Stimulated activated CD4-positive, alpha-beta T cell treated with anti-CD3 and anti-CD28 coated beads, Interleukin-4, amount 100 ng/mL, for 4 hours (primary cell): ENCODE measurements around the gene BEX4.

Experiments used
- DNase-seq, 2 experiments: peaks; one replicate each; pipeline ENCODE4 v3.0.0-alpha.2; 2020

BEX4 gene

DNA sequence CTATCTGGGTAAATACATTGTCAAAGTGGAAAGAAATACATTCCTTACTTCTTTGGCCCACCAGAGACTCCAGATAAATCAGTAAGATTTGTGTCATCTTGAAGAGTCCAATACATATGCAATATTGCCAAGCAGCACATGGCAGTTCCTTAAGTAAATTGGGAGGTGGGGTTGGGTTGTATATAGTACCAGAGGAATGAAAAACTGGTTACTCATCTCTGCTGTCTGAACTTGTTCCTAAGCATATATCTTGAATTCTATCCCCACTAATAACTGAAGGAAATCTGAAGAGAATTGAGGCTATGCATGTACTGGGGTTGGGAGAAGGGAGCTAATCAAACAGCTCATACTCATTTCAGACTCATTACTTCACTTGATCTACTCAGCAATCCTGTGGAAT lies 25.2 kb downstream of the BEX4 start:
- no peak for DNase-seq

DNA sequence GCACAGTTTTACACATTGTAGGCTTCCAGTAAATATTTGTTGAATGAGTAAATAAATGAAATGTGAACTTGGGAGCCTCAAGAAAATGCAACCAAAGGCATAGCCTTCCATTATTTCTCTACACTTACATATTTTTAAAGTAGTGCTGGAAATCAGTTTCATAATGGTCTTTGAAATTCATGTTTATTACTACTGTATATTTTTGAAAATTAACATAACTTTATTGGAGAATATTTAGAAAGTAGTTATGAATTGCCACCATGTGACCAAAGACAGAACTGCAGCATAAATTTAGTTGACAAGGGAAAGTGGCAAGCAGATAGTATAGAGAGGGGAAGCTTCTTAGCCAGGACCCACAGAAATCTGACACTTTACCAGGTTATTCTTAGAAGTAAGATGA lies 33.6 kb downstream of the BEX4 start:
- DNase-seq: no peak

DNA sequence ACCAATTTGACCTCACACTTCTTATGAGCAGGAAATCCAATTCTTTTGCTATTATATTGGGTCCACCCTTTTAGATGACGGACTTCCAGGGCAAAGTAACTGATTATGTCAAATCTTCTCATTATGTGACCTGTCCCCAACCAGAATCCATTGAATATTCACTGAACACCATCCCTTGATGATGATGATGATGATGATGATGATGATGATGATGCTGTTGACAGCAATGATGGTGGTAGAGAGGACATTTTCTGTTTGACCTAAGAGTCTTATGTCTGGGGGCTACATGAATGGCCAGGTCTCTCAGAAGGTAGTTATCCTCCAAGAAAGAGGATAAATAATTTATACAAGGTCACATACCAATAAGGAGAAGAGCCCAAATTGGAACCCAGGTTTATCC lies 34.9 kb downstream of the BEX4 start:
- no peak for DNase-seq

DNA sequence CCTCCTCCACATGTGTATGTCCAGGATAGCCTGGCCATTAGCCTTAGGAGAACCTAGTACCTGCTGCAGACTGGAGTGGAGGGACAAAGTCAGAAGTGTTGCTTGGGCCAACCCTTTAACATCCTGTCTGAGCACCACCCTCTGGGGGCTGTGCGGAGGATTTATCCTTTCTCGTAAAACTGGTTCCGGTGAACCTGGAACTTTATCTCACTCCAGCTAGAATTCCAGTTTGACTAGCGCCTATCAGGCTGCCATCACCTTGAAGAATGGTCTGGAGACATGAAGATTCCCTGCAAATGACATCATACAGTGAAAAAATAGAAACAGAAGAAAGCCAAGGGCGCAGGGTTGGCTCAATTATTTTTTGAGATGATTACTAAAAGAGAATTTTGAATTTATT lies 36.1 kb downstream of the BEX4 start:
- DNase-seq: no peak

DNA sequence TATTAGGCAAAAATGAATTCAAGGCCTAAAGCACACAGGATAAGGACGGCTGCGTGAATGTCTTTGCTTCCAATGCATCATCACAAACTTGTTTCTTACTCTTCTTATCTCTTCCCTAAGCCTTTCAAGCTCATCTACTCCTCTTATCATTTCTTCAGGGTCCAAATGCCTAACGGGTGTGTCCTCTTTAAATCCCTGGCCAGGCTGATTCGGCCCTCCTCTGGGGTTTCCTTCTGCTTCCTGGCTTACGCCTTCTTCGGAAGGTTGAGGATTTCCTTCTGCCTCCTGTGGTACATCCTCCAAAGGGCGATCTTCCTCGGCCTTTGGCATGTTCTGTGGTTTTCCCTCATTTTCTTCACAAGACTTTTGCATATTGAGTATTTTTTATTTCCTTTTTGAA lies 38.7 kb downstream of the BEX4 start:
- no peak for DNase-seq

DNA sequence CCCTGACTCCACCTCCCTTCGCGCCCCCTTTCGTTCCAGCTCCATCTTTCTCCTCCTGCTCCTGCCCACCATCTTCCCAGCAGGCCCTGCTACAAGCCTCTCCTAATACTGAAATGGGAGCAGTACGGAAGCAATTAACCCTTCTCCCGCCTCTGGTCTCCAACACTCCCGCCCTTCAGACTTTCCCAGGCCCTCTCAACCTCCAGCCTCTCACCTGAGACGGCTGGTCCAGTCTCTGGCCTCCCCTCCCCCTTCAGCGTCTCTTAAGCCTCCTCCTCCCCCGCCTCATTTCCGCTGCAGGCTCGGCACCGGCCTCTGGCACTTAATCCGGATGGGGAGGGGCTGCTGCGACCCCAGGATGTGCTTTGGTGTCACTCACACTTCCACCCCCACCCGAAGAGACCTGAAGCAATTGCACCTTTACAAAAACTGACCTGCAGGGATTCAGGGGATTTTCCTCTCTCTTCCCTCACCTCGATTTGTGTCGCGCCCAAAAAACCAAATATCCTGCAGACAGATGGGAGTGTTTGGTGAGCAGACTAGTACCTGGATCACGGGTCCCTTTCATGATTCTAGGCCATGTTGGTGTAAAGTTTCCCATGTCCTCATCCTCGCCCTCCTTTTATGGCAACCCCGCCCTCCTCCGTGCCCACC lies 39.4 kb downstream of the BEX4 start:
- DNase-seq: peak in 1 of 2 experiments; percentile 11

DNA sequence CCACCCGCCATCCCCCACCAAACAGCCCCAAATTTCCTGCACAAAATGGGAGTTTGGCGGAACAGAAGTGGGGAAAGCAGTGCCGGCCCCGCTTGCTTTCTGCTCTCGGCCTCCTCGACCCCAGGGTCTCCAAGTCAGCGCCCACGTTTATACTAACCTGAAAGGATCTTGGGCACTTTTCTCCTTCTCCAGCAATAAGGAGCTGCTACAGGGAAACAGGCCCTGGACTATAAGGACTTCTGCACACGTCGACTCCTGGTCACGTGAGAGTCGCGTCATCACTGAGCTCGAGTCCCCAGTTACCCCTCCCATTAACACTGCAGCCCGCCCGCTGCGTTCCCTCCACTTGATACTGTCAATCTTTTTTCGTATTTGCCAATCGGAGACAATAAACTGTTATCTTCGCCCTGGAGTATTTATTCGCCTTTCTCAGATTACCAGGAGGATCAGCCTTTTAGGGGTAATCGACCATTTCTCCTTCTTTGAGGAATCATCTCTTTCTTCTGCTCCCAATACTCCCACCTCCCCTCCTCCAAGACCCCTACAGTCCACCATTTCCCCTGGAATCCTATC lies 40.1 kb downstream of the BEX4 start, which contains the start of gene TCEAL8:
Gene TCEAL8 (minus strand): TSS at position 235 of the 573 bp plus-strand sequence. CDS start 1,176 bp downstream, outside the sequence.
- DNase-seq: peak; percentile 51 to 54

DNA sequence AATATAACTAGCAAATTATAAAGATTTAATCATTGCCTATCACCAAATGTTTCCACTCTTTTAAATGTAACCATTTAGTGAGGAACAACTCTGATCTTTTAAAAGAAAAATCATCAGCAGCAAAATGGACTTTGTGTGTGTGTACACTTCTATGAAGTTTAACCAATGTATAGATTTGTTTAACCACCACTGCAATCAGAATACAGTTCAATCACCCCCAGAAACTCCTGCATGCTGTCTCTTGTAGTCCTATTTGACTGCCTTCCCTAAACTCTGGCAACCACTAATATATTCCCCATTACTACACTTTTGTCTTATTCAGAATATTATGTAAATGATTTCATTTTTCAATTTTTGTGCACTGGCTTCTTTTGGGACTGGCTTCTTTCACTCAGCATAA lies 41.7 kb downstream of the BEX4 start:
- DNase-seq: no peak

DNA sequence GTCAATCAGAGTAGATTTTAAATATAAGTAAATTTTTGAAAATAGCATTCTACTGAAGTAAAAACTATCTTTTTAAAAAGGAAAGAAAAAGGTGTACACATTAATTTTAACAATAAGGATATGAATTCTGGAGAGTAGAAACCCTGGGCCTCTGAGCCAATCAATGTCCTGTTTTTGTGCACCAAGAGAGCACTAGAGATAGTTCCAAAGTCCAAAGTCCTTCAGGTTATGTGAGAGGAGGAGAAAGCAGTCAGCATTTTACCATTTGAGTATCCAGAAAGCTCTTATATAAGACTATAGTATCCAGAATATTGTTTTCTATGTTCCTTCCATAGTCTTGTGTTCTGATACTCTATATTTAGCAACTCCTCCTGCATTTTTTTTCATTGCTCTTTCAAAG lies 43.4 kb downstream of the BEX4 start:
- no peak for DNase-seq
